Prostate gland (tissue), 2 donors: Measurements from ENCODE around the gene ADD1. TPM values are rescaled to one million over a fixed set of nuclear protein-coding genes. Genes with fewer than 3 reads are reported as not detected.

Experiments used
- DNase-seq: peaks from one replicate; pipeline ENCODE4 v3.0.0-alpha.2; 2019; ENCODE audit warnings: low spot score
- H3K27ac ChIP-seq, 2 donors: fragments of 200-600 bp; sonication (generic); 2 replicates each; pipeline ENCODE4 v1.5.1; 2017 to 2019
- H3K27me3 ChIP-seq: fragments of 200-600 bp; sonication (generic); replicated peaks from 2 replicates; pipeline ENCODE4 v1.5.1; 2019; ENCODE audit not compliant: insufficient read depth
- H3K36me3 ChIP-seq, 2 donors: fragments of 200-600 bp; sonication (generic); 1 replicate in 1 of 2; 2 replicates in 1 of 2; pipeline versions ENCODE4 v1.5.1 to v1.8.1; 2017 to 2019
- H3K4me1 ChIP-seq: fragments of 200-600 bp; sonication (generic); replicated peaks from 2 replicates; pipeline ENCODE4 v1.5.1; 2019
- H3K4me3 ChIP-seq, 2 donors: fragments of 200-600 bp; sonication (generic); 2 replicates each; pipeline ENCODE4 v1.5.1; 2017 to 2019
- H3K9me3 ChIP-seq: fragments of 200-600 bp; sonication (generic); 2 replicates; pipeline ENCODE4 v1.5.1; 2017
- POLR2A ChIP-seq: fragments of 450-650 bp; IDR thresholded peaks from one replicate; pipeline ENCODE4 v1.6.1; 2016; ENCODE audit warnings: antibody characterized with exemption, mild to moderate bottlenecking
- POLR2AphosphoS5 ChIP-seq: sonication (generic); formaldehyde crosslinking; IDR thresholded peaks from one replicate; pipeline ENCODE4 v1.6.1; 2017; ENCODE audit warnings: antibody characterized with exemption
- WGBS: methylation state at CpG from one replicate; pipeline ENCODE4 v1.1.5; 2018; 5-methylcytosine and 5-hydroxymethylcytosine counted together
- intact Hi-C: fragments of 100-400 bp; cut with DNase I; formaldehyde crosslinking; loops from one replicate; pipeline ENCODE4 v1.14.2; 2022
- total RNA-seq, 2 donors: library from RNA; depleted of rRNA; stranded (reverse); fragments of >200 nt; gene quantifications; one replicate each; pipeline ENCODE4 v1.1.0, GENCODE V29; 2016
- TF ChIP-seq, protein P1 (sequence below), 4 experiments: fragments of 200-600 bp in 2 of 4; fragments of 450-650 bp in 2 of 4; sonication (generic) in 2 of 4; IDR thresholded peaks; 1 replicate in 3 of 4; 2 replicates in 1 of 4; pipeline ENCODE4 v1.5.1; 2016 to 2019; ENCODE audit warnings: antibody characterized with exemption in 4 of 4, mild to moderate bottlenecking in 2 of 4, moderate library complexity in 2 of 4

The ADD1 gene
- total RNA-seq, 2 donors from 2014 or later, result 164 to 321 TPM

DNA sequence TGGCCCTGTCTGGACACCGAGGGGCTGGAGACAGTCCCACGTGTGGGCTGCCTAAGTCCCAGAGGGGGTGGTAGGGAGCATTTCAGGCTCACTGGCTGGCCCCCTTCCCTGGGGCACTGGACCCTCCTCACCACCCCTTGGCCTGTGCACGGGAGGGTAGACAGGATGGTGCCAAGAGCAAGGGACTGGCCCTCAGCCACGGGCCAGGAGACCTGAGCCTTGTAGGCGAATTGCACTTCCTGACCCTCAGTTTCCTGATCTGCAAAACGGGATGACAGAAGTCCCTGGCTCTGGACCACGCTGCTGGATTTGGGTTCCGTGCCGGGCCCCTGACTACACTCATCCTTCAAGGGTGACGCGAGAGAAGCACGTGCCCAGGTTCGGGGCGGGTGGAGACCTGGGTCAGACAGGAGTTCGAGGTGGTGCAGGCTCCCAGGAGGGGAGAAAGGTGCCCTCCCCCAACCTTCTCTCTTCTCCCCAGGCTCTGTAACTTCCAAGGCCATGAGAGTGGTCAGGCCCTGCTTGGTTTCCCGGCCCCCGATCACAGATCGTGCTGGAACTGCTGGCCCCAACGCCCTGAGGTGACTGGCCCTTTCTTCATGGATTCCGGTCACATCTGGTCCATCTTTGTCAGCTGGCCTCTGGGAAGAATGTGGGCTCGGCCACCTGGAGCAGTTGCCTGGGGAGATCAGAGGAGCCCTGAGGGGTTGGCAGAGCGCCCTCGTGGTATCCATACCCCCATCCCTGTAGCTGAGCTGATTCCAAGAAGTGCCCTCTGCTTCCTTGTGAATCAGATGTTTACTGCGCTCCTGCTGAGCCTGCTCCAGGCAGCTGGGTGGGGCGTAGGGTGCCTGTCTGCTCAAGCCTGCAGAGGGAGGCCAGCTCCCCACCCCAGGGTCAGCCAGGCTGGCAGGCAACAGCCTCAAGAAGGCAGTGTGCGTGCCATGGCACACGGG, 47.5 kb upstream of the ADD1 start:
- no peak overlapping the region for H3K4me3 ChIP-seq
- H3K4me1 ChIP-seq, result peaks cover 38% of the 10 kb centered on the region
- 47% methylated on average over 25 of the region's 27 CpGs for WGBS
- H3K36me3 ChIP-seq, result no peaks in the 10 kb centered on the region
- H3K9me3 ChIP-seq, result no peaks in the 10 kb centered on the region
- peak overlapping the region; percentile 63 to 76 for H3K27ac ChIP-seq
- TF ChIP-seq POLR2AphosphoS5 (peak; percentile 69), POLR2A (peak; percentile 58)
- TF ChIP-seq, protein P1, sequence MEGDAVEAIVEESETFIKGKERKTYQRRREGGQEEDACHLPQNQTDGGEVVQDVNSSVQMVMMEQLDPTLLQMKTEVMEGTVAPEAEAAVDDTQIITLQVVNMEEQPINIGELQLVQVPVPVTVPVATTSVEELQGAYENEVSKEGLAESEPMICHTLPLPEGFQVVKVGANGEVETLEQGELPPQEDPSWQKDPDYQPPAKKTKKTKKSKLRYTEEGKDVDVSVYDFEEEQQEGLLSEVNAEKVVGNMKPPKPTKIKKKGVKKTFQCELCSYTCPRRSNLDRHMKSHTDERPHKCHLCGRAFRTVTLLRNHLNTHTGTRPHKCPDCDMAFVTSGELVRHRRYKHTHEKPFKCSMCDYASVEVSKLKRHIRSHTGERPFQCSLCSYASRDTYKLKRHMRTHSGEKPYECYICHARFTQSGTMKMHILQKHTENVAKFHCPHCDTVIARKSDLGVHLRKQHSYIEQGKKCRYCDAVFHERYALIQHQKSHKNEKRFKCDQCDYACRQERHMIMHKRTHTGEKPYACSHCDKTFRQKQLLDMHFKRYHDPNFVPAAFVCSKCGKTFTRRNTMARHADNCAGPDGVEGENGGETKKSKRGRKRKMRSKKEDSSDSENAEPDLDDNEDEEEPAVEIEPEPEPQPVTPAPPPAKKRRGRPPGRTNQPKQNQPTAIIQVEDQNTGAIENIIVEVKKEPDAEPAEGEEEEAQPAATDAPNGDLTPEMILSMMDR (IDR thresholded peaks at IDR 0.05), result peak in 2 of 4 experiments; percentile 4 to 25
- H3K27me3 ChIP-seq, result no peaks in the 10 kb centered on the region
- intact Hi-C loops, result no loop called here
- peak; percentile 85 for DNase-seq

DNA sequence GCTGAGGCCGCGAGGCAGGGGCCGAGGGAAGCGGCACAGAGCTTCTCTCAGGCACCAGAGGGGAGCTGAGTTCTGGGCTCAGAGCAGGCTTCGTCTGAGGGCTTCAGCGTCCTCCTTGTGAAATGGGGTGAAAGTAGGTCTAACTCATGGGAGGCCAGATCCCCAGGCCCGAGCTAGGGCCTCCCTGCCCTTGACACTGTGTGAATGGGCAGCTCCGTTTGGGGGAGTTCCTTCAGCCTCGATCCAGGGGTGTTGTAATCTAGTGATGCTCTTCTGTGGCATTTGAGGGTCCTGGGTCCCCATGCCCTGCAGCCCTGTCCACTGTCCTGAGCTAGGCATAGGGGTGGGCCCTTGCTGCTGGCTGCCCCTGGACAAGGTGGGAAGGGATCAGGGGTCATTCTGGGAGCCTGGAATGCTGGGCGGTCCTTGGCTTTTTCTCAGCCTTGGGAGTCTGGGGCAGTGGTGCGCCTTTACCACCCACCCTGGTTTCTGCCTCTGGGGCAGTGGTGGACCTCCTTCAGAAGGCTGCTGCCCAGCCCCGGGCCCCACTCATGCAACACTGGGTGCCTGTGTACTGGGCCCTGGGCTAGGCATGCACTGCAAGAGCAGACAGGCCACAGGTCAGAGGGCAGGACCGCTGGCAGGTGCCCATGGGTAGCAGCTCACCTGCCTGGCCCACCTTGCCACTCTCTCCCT, 46.6 kb upstream of the ADD1 start:
- Histone ChIP-seq H3K36me3 (no peaks in the 10 kb centered on the region), H3K4me3 (no peak overlapping the region), H3K4me1 (peaks cover 39% of the 10 kb centered on the region), H3K9me3 (no peaks in the 10 kb centered on the region), H3K27ac (peak overlapping the region; percentile 63 to 76), H3K27me3 (no peaks in the 10 kb centered on the region)
- intact Hi-C loops, result no loop called here
- TF ChIP-seq, protein P1 (IDR thresholded peaks at IDR 0.05), result no peak
- TF ChIP-seq POLR2A (no peak), POLR2AphosphoS5 (no peak)
- no peak for DNase-seq
- 58% methylated on average over 12 of the region's 13 CpGs for WGBS

DNA sequence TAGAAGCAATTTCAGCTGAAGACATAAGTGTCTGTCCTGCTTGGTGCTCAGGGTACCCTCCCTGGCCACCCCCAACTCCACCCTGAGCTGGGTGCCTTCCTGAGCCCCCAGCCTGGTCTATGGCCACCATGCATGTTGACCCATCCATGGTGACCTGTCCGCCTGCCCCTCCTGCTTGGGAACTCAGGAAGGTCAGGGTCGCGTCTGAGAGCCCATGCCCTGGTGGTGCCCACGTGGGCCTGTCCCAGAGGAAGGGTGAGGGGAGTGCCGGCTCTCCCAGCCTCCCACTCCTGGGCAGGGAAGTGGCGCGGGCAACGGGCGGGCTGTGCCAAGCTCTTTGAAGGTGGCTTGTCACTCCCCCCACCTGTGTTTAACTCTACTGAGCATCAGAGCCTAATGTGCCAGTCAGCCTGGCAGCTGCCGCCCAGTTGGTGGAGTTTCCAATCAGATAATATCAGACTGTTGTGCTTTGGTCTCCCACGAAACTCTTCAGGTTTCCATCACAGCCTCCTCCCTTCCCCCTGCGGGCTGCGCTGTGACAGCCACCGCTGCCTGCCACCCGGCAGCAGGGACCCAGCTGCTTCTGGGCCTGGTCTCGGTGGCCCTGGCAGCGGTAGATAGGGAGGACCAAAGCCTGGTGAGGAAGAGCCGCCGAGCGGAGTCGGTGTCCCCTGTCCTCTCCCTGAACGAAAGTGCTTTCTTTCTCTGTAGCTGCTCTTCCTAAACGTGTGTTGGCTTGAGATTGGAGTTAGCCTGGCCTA, 45.9 kb upstream of the ADD1 start:
- H3K4me3 ChIP-seq, result no peak overlapping the region
- no peaks in the 10 kb centered on the region for H3K36me3 ChIP-seq
- no peaks in the 10 kb centered on the region for H3K27me3 ChIP-seq
- no peaks in the 10 kb centered on the region for H3K9me3 ChIP-seq
- TF ChIP-seq POLR2AphosphoS5 (peak; percentile 68), POLR2A (no peak)
- TF ChIP-seq, protein P1 (IDR thresholded peaks at IDR 0.05), result peak in 1 of 4 experiments; percentile 5
- H3K27ac ChIP-seq, result peak overlapping the region; percentile 63 to 76
- H3K4me1 ChIP-seq, result peaks cover 39% of the 10 kb centered on the region
- intact Hi-C loops, result no loop called here
- 25% methylated on average over 23 of the region's 23 CpGs for WGBS
- DNase-seq, result peak; percentile 73

DNA sequence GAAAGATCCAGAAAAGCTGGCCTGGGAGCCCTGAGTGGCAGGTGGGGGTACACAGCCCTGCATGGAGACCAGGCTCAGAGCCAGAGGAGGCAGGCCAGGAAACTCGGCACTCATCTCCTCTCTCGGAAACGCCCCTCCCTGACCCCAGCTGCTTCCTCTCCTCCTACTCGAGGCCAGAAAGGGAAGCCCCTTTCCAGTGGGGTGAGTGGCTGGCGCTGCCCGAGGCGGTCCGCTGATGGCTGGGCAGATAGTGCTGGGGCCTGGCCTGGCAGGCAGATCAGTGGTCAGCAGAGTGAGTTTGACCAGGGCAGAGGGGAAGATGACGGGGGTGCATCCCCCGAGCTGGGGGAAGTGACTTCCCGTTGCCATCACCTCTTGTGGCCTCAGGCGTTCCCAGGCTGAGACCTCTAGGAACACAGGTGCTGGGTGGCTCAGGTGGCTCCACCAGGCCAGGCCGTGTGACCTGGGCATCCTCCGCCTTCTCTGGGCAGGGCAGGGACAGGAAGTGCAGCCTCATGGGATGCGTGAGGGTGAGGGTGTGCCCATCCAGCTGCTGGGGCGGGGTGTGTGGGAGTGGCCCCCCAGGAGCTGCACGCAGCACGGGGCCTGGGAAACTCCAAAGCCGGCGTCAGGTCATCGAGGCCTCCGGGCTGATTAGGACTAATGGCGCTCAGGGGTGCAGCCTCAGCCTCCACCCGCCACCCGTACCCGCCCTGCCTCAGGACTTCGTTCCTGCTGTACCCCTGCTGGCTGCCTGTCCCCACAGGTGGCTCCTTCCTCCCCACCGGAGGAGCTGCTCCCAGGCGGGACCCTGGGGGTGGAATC, 45.0 kb upstream of the ADD1 start:
- Histone ChIP-seq H3K36me3 (no peaks in the 10 kb centered on the region), H3K27me3 (no peaks in the 10 kb centered on the region), H3K27ac (peak overlapping the region; percentile 63 to 76), H3K4me3 (no peak overlapping the region), H3K4me1 (peaks cover 39% of the 10 kb centered on the region), H3K9me3 (no peaks in the 10 kb centered on the region)
- WGBS, result 56% methylated on average over 25 of the region's 29 CpGs
- intact Hi-C loops, result no loop called here
- DNase-seq, result no peak
- TF ChIP-seq, protein P1 (IDR thresholded peaks at IDR 0.05), result no peak
- TF ChIP-seq POLR2AphosphoS5 (no peak), POLR2A (no peak)
